Measurements from ENCODE around the gene ARAP3. TPM values are rescaled to one million over a fixed set of nuclear protein-coding genes. Genes with fewer than 3 reads are reported as not detected.

Gene ARAP3
- total and polyA plus RNA-seq, 9 of the 15 experiments (the other 6 are each of a cell fraction or from before 2014, with no cell fraction given) = 0.83 to 25.7 (median 6.4) TPM

- TF ChIP-seq NCOA1 (IDR thresholded peaks at IDR 0.05; ENCODE audit: low read depth) = peak; percentile 22; the same call in 1 of the 2 replicates
- no peak for TF ChIP-seq FOXA1 (IDR thresholded peaks at IDR 0.05; ENCODE audit: borderline replicate concordance)
- TF ChIP-seq FOSL1 (tag; conservative IDR thresholded peaks at IDR 0.05) = peak; percentile 79
- TF ChIP-seq SMAD1 (IDR thresholded peaks at IDR 0.05; ENCODE audit: low read depth, low read length, partially characterized antibody) = no peak
- no peak for TF ChIP-seq JUNB (CRISPR knock-in tag; conservative IDR thresholded peaks at IDR 0.05)
- peak; percentile 77 for TF ChIP-seq EGR1 (conservative IDR thresholded peaks at IDR 0.05)
- TF ChIP-seq GTF2E2 (tag; IDR thresholded peaks at IDR 0.05) = no peak
- no peak for TF ChIP-seq CREBBP (IDR thresholded peaks at IDR 0.05; ENCODE audit: low read depth, low read length)
- no peak for TF ChIP-seq PHF20 (IDR thresholded peaks at IDR 0.05; ENCODE audit: partially characterized antibody)
- peak; percentile 69 for TF ChIP-seq VEZF1 (CRISPR knock-in tag; IDR thresholded peaks at IDR 0.05)
- no peak for TF ChIP-seq CHD4 (IDR thresholded peaks at IDR 0.05; ENCODE audit: insufficient read depth, insufficient replicate concordance, low read depth, low read length, poor library complexity, severe bottlenecking)
- peak; percentile 86 for TF ChIP-seq TEAD4 (IDR thresholded peaks at IDR 0.05; ENCODE audit: low read length)
- TF ChIP-seq TEAD4 (CRISPR knock-in tag; IDR thresholded peaks at IDR 0.05; ENCODE audit: borderline replicate concordance) = no peak
- no peak for TF ChIP-seq FIP1L1 (IDR thresholded peaks at IDR 0.05; ENCODE audit: low read depth, low read length, poor library complexity, severe bottlenecking)
- no peak for TF ChIP-seq ZNF146 (CRISPR knock-in tag; IDR thresholded peaks at IDR 0.05; ENCODE audit: unreplicated experiment)
- no peak for TF ChIP-seq ZNF175 (CRISPR knock-in tag; IDR thresholded peaks at IDR 0.05; ENCODE audit: low read depth)
- TF ChIP-seq, protein P1, sequence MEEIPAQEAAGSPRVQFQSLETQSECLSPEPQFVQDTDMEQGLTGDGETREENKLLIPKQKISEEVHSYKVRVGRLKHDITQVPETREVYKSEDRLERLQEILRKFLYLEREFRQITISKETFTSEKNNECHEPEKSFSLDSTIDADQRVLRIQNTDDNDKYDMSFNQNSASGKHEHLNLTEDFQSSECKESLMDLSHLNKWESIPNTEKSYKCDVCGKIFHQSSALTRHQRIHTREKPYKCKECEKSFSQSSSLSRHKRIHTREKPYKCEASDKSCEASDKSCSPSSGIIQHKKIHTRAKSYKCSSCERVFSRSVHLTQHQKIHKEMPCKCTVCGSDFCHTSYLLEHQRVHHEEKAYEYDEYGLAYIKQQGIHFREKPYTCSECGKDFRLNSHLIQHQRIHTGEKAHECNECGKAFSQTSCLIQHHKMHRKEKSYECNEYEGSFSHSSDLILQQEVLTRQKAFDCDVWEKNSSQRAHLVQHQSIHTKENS (CRISPR knock-in tag; IDR thresholded peaks at IDR 0.05) = no peak
- TF ChIP-seq ARID1B (IDR thresholded peaks at IDR 0.05) = peak; percentile 90
- TF ChIP-seq STAT5A (IDR thresholded peaks at IDR 0.05; ENCODE audit: borderline replicate concordance, low read length) = peak; percentile 39; the same call in 1 of the 2 replicates
- TF ChIP-seq ZZZ3 (IDR thresholded peaks at IDR 0.05) = no peak
- TF ChIP-seq ZNF766 (CRISPR knock-in tag; conservative IDR thresholded peaks at IDR 0.05) = no peak
- TF ChIP-seq ZNF133 (CRISPR knock-in tag; IDR thresholded peaks at IDR 0.05) = no peak
- 0 out of 2 replicates have a peak, but pooled peaks have one; percentile 49 for TF ChIP-seq PHF21A (IDR thresholded peaks at IDR 0.05; ENCODE audit: borderline replicate concordance, low read depth)
- TF ChIP-seq ZNF785 (CRISPR knock-in tag; IDR thresholded peaks at IDR 0.05) = no peak
- TF ChIP-seq SMARCA4 (IDR thresholded peaks at IDR 0.05) = peak; percentile 80
- TF ChIP-seq TGIF2 (CRISPR knock-in tag; IDR thresholded peaks at IDR 0.05) = no peak
- no peak for TF ChIP-seq RB1 (IDR thresholded peaks at IDR 0.05; ENCODE audit: low read depth)
- peak; percentile 20; the same call in 1 of the 2 replicates for TF ChIP-seq CC2D1A (IDR thresholded peaks at IDR 0.05)
- TF ChIP-seq GABPB2 (CRISPR knock-in tag; conservative IDR thresholded peaks at IDR 0.05) = no peak
- no peak for TF ChIP-seq SIN3B (IDR thresholded peaks at IDR 0.05; ENCODE audit: low read depth)
- TF ChIP-seq FOS (IDR thresholded peaks at IDR 0.05; ENCODE audit: extremely low read depth, insufficient read length) = no peak
These were observed 64.9 kb downstream of the ARAP3 start (continued) for GRCh38 chr5:141617128-141617527.

All from K562 (cell line).